DMS153 treated with DMSO at 0.1 percent for 48 hours (cell line): Measurements from ENCODE around the gene DENND1B.
"Not testable (repeated sequence)": the region's sequence is repeated elsewhere in the genome, so short reads cannot be mapped to it uniquely, and the experiment has no call there.

ENCODE experiments used
- DNase-seq: peaks from one replicate; lab custom pipeline; 2025; ENCODE audit not compliant: unreplicated experiment; lab: John Stamatoyannopoulos, UW

DENND1B gene

GRCh38 chr1:197637406-197637805 lies 137.9 kb downstream of the DENND1B start:
- DNase-seq = no peak

- no peak for DNase-seq
Observed at GRCh38 chr1:197633447-197634078, 141.7 kb downstream of the DENND1B start.

- DNase-seq = no peak
Observed at GRCh38 chr1:197632651-197633050, 142.6 kb downstream of the DENND1B start.

- DNase-seq = no peak
Observed at GRCh38 chr1:197632005-197632404, 143.3 kb downstream of the DENND1B start.

- DNase-seq = no peak
Observed at GRCh38 chr1:197622371-197622770, 152.9 kb downstream of the DENND1B start.

- no peak for DNase-seq
Observed at GRCh38 chr1:197621761-197622160, 153.5 kb downstream of the DENND1B start.

- DNase-seq = no peak
Observed at GRCh38 chr1:197620714-197621163, 154.5 kb downstream of the DENND1B start.

- no peak for DNase-seq
Observed at GRCh38 chr1:197619008-197619640, 156.2 kb downstream of the DENND1B start.

GRCh38 chr1:197618061-197618460 lies 157.2 kb downstream of the DENND1B start:
- DNase-seq = no peak

- DNase-seq = no peak
Observed at GRCh38 chr1:197615693-197616011, 159.6 kb downstream of the DENND1B start.

GRCh38 chr1:197614916-197615692 lies 160.2 kb downstream of the DENND1B start:
- DNase-seq = peak; percentile 33

GRCh38 chr1:197606168-197606845 lies 169.0 kb downstream of the DENND1B start:
- no peak for DNase-seq

GRCh38 chr1:197604302-197604701 lies 171.0 kb downstream of the DENND1B start:
- DNase-seq = no peak

- DNase-seq = no peak
Observed at GRCh38 chr1:197600751-197601150, 174.5 kb downstream of the DENND1B start.

- no peak for DNase-seq
Observed at GRCh38 chr1:197599789-197600188, 175.5 kb downstream of the DENND1B start.

GRCh38 chr1:197598935-197599334 lies 176.3 kb downstream of the DENND1B start:
- no peak for DNase-seq

- no peak for DNase-seq
Observed at GRCh38 chr1:197595304-197595904, 179.9 kb downstream of the DENND1B start.

GRCh38 chr1:197590687-197591086 lies 184.6 kb downstream of the DENND1B start:
- DNase-seq = no peak

- no peak for DNase-seq
Observed at GRCh38 chr1:197585809-197586208, 189.5 kb downstream of the DENND1B start.

- no peak for DNase-seq
Observed at GRCh38 chr1:197577580-197577979, 197.7 kb downstream of the DENND1B start.

GRCh38 chr1:197575531-197575930 lies 199.7 kb downstream of the DENND1B start:
- not testable (repeated sequence) for DNase-seq
